DMS114 treated with DMSO at 0.1 percent for 48 hours (cell line): Measurements from ENCODE around the gene ABCC12.
"Not testable (repeated sequence)": the region's sequence is repeated elsewhere in the genome, so short reads cannot be mapped to it uniquely, and the experiment has no call there.

ENCODE experiments used
- DNase-seq: peaks from one replicate; lab custom pipeline; 2025; ENCODE audit not compliant: unreplicated experiment; lab: John Stamatoyannopoulos, UW

The ABCC12 gene

DNA sequence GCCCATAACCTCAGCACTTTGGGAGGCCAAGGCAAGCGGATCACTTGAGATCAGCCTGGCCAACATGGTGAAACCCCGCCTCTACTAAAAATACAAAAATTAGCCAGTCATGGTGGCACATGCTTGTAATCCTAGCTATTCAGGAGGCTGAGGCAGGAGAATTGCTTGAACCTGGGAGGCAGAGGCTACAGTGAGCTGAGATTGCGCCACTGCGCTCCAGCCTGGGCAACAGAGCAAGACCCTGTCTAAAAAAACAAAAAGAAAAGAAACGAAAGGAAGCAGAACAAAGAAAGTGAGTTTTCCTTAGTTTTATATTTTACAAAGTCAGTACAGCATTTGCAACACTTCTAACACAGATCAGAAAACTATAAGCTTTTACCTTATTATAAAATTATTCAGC lies 10.8 kb upstream of the ABCC12 start:
- DNase-seq: not testable (repeated sequence)

DNA sequence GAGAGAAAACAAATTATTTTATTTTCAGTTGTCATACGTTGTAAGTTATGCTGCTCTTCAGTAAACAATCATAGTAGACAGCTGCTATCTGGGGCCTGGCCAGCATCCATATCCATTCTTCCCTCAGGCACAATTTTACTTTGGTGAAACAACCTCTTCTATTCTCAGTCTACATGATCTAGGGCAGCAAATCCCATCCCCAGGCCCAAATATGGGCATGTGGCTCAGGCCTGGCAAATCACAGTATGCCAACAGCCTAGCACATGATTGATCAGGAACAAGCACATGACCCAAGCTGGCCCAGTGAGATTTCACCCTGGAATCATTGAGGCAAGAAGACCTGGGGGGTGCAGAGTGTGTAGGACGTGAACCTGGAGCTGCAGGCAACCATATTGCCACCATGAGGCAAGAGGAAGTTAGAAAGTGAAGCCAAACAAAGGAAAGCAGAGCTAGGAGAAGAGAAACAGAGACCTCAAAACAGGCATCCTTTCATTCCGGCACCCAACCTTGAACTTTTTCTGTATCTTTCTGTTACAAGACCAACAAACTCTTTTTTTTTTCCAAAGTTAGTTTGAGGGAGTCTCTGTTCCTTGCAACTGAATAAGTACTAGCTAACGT lies 10.3 kb upstream of the ABCC12 start:
- no peak for DNase-seq

DNA sequence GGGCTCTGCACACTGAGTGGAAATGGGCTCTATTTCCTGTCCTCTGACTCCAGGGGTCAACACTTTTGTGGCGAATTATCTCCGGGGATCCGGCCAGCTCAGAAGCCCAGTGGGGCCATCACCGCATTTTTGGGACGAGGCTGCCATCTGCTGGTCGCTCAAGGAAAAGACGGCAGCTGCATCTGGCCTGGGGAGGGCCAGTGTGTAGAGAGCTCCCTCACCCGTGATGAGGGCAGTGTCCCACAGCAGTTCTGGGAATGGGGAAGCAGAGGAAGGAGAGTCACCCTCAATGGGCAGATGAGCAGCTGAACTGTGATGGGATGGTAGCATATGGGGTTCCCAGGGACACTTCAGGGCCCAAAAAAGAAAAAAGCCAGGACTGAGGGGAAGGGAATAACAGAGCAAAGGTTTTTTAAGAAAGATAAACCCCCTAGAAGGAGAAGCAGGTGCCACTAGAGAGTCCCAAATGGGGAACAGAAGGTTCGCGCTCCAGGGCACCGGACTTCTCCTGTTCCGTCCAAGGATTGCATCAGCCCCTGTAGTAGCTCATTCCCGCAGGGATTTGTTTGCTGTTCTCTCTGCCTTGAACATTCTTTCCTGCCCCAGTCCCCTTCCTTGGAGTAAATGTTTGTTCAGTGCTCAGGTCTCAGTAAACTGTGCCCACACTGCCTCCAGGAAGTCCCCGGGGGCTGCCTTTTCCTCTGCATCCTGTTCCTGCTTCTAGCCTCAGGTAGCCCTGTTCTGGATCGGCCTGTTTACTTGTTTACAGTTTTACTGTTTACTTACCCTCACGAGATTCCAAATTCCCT lies 9.3 kb upstream of the ABCC12 start:
- peak; percentile 45 for DNase-seq

DNA sequence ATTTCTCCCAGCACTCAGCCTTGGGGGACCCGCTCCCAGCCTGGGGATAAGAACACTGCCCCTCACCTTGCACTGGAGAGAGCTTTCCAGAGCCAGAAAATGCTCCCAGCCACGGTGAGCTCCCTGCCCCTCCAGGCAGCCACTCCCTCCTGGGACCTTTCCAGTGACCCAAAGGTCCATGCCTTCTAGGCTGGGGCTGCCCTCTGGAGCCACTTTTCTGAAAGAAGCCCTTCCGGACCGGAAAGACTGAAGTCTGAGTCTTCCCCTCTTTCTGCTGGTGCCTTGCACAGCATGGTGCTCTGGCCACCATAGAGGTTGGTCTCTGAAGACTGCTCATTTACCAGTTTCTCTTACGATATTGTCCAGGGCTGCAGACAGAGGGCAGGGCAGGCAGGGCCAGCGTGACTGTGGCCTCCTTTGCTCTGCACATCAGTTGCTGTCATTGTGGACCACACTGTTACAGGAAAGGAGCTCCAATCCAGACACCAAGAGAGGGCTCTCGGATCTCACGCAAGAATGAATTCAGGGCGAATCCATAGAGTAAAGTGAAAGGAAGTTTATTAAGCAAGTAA lies 7.1 kb upstream of the ABCC12 start:
- DNase-seq: no peak

DNA sequence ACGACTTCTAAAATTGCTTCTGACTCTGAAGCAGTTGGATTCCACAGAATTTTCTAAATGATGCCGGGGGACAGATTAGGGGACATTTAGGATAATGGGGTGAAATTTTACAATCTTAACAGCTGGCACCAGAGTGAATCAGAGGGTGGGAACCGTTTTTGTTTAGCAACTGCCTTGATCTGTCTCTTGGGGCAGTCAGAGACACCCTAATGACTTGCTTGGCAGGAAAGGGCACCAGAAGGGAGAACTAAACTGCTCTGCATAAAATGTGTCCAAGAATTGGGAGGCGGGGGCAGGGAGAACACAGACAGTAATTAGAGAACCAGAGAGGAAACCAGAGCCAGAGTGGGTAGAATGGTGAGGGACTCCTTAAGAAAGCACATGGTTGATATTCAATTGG lies 6.1 kb upstream of the ABCC12 start:
- no peak for DNase-seq

DNA sequence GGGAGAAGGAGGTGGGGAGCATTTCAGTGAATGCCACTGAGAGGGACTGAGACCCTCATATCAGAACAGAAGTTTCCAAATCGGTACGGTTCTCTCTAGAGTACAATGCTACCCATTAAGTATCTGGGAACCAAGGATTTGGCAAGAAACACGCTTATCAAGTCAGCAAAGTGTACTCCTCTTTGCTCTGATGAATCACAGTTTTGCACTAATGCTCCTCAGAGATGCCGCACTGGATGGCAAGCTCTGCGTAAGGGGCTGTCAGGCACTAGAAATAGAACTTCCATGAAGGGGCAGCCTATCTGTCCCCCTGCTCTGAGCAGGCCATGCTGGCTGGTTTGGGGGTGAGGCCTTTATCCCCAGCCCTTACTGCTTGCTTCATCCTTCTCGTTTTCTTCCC lies 4.8 kb upstream of the ABCC12 start:
- no peak for DNase-seq

DNA sequence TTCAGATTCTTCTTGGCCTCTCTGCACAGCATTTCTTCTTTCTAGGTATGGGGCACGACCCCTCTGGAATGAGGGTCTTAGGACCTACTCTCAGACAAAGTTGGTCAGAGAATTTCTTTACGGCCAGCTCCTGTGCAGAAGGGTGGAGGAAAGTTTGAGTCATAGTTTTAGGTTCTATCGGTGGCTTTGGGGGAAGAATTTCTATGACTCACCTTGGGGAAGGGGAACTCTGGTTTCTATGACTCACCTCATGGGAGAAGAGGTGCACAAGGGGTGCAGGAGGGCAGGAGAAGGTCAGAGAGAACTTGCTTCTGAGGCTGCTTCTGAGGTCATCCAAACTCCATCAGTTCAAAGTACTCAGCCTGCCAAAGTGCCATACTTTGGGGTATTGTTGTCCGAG lies 2.5 kb upstream of the ABCC12 start:
- no peak for DNase-seq

DNA sequence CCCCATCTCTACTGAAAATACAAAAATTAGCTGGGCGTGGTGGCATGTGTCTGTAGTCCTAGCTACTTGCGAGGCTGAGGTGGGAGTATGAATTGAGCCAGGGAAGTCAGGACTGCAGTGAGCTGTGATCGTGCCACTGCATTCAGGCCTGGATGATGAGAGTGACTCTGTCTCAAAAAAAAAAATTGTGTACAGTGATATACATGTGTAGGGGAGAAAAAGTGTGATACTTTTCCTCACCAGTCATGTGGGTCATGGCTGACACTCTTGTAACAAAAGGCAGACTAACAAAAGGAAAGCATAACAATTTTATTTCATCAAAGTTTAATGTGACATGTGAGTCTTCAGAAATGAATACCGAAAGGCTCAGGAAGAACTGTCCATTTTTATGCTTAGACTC lies 2.0 kb upstream of the ABCC12 start:
- no peak for DNase-seq

DNA sequence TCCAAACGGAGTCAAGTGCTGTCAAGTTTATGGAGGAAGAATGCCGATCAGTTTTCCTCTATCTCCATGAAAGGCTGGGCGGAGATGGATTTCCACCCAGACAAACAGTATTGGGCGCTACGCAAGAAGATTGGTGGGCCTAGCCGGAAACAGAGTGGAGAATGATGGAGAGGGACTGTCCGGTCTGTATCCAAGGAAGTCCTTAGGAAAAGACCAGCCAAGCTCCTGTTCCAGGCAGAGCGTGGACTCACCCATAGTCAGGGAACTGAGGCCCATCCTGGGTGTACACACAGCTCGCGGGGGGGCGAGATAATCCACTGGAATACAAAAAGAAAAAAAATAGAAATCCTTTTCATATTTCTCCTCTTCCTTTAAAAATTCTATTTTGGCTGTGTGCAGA lies 1.5 kb upstream of the ABCC12 start:
- DNase-seq: no peak

DNA sequence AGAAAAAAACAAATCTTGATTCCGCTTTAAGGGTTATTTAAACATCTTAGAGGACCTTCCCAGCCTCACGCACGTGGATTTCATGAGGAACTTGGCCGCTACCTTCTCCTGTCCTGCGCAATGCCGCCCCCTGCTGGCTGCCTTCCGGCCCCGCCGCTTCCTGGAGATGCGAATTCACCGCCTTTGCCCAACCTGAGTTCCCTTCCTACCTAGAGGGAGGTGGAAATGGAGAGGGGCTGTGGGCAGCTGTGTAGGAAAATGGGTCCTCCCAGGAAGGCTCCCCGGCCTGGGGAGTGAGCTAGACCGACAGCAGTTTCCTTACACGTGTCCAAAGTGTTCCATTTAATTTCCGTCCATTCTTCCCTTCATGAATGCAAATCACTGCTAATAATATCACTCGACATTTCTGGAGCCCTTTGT lies 1.0 kb upstream of the ABCC12 start:
- DNase-seq: peak; percentile 33

DNA sequence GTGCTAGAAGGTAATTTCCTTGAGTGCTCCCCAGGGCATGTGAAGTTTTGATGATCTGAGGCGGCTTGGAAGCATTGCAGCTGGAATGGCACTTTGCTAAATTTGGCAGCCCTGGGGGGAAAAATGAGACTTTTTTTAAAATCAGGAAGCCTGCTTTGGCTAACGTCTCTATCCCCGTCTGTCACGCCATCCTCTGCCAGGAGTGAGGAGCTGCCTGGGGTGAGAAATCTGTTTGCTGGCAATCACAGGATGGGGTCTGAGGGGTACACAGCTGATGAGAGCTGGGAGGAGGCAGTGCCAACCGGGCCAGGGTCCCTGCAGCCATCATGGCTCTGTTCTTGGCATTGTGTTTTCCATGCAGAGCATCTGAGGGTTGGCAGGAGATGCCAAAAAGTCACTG lies 2.0 kb downstream of the ABCC12 start:
- DNase-seq: no peak

DNA sequence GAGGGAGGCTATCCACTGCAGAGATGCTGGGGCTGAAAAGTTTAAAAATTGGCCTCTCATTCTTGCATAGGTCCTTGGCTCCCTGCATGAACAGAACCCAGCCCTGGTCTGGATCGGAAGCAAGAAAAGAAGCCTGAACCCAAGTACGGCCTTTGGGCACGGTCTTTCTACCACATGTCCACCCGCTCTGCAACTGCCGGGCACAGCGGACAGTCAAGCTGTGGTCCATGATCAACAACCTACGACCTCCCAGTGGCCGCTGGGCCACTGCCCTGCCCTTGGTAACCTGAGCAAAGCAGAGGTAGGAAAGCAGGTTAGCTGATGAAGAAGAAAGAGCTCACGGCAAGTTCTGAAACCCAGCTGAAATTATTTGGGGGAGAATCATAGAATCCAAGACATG lies 3.6 kb downstream of the ABCC12 start:
- no peak for DNase-seq

DNA sequence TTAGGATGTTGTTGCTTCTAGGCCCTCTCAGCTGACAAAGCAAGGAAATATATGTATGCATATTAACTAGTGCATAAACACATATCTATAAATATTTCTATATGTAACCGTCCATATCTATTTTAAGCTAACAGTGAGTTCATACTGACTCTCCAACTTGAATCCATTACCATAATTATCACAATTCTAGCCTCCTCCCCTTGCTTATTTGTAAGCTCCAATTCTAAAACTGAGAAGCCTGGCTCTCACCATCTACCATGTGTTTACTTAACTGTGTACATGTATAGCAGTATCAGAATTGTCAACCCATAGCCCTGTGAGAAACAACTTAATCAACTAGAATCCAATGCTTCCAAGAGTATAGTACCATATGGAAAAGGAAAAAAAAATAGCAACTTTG lies 5.1 kb downstream of the ABCC12 start:
- no peak for DNase-seq

DNA sequence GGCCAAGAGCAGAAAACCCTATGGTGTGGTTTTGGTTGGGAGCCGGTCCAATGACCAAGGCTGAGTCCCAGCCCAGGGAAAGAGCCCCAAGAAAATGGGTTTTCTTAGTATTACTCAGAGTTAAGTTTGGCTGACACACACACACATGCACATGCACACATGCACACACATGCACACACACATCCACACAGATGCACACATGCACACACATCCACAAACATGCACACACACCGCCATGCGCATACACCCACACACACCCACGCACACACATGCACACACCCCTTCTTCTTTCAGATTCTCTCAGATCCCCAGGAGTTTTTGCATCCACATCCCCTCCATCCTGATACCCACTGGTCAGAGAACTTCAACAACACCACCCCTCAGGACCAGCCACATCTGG lies 9.1 kb downstream of the ABCC12 start:
- no peak for DNase-seq

DNA sequence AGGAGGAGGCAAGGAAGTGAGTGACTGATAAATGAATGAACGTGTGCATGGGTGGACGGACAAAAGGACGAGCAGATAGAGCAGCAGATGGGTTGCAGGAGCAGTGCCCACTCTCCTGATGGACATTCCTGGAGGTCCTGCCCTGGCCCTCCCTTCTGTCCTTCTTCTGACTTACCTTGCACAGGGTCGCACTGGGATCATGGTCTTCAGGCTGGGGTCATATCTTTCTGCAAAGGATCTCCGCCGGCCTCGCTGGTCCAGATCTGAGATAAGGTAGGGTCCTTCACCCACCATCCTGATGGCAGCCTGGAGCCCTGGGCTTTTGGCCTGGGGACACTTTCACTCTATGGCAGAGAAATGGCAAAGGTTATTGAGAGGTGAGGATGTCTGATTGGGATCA lies 9.7 kb downstream of the ABCC12 start:
- DNase-seq: no peak

DNA sequence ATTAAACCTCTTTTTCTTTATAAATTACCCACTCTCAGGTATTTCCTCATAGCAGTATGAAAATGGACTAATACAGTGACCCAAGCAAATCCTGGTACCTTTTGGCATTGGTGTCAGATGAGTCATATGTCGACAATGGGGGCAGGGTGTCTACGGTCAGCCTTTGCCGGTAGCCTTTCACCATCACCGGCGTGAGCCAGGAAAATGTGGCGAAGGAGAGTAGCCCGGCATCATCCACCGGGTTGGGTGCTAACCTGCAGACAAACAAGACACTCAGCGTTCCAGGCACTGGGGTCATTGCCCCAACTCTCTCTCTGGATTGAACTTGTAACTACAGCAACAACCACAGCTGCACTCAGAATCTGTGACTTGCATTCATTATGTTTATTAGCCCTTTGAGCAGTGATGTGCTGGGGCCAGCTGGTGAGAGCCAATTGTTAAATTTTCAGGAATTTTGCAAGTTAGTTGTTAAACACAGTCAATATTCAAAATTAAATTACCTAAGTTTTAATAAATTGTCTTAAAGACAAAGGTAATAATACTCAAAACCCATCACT lies 11.9 kb downstream of the ABCC12 start:
- DNase-seq: no peak

DNA sequence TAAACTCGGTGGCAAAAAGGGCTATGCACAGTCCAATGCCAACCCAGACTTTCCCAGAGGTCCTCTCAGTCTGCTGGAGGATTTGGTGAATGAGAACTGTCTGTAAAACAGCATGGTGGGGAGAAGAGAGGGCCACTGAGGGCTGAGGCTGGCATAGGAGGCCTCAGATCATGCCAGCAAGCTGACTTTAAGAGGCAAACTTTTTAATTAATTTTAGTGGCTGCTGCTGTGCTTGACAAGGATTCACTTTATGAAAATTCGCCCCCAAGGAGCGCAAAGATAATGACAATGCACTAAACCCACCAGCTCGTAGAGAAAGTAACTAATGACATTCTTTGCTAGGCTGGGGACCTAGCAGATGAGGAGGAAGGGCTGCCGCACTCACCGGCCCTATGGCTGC lies 15.0 kb downstream of the ABCC12 start:
- no peak for DNase-seq

DNA sequence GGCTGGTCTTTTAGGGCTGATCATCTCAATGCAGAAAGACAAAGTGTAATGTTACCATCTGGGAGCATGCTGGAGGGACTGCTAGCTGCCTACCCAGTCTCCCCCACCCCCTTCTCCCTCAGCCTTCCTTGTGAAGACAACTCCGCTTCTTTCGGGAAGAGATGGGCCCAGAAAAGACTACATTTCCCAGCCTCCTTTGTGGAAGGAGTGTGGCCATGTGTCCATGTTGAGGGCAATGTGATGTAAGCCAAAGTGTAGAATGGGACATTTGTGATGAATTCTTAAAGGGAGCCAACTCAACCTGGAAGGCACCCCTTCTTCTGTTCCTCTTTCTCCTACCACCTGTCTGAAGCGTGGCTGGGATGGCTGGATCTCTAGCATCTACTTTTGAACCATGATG lies 16.3 kb downstream of the ABCC12 start:
- DNase-seq: no peak

DNA sequence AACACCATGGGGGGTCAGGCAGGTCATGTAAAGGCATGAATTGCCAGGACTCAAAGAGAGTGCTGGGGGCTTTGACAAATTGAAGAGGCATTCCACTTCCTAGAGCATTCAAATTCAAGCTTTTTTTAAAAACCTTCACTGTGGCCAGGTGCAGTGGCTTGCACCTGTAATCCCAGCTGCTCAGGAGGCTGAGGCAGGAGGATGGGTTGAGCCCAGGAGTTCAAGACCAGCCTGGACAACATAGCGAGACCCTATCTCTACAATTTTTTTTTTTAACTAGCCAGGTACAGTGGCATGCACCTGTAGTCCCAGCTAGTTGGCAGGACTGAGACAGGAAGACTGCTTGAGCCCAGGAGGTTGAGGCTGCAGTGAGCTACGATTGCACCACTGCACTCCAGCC lies 17.2 kb downstream of the ABCC12 start:
- no peak for DNase-seq

DNA sequence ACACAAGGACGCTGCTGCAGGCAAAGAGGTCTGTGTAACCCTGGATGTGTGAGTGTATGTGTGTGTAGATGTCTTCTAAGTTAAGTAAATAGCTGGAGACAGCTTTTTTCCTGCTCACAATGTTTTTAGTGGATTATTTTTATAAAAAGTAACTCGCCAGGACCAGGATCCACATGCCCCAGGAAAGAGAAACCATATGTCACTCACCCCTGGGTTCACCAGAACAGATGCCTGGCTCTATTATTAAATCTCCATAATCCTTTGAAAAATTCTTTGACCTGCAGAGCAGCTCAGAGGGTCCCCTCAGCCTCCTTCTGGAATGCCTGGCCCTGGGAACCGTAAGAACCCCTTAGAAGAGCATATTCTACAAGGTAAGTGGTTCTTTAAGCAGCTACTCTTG lies 18.0 kb downstream of the ABCC12 start:
- DNase-seq: no peak

DNA sequence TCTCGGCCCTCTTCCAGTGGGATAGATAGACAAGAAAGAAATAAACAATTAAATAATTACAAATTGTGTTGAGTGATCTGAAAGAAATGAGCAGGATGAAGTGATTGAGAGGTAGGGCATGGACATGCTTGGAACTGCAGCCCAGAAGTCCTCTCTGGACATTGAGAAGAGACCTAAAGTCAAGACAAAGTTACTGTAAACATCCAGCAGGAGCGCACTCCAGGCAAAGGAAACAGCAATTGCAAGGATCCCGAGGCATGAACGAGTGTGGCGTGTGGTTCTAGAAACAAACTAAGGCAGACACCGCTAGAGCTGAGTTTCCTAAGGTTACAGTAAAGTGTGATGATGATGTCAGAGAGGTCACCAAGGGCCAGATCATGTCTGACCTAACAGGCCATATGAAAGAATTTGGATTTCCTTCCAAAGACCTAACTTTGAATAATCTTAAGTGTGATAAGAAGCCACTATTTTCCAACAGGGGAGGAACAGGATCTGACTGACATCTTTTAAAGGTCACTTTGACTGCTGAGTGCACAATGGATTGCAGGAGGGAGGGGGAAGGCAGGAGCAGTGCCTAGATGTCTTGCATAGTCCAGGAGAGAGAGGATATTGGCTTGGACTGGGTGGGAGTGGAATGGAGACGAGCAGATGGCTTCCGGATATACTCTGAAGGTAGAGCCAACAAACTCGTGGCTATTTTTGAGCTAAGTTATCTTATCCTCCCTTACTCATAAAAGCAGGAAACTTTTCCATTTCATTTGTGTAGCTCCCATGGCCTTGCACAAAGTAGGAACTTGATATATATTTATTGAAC lies 19.0 kb downstream of the ABCC12 start:
- DNase-seq: no peak
